Stimulated activated CD4-positive, alpha-beta T cell treated with anti-CD3 and anti-CD28 coated beads, Interleukin-1b, Interleukin-23, amount 100 ng/mL, for 4 hours (primary cell): Measurements from ENCODE around the gene TBATA.
A peak's percentile ranks its signal among the peaks of the same experiment; 100 is the strongest.

Experiments
- DNase-seq, 2 donors: peaks; one replicate each; pipeline ENCODE4 v3.0.0-alpha.2; 2020; ENCODE audit warnings: low read depth in 2 of 2

The TBATA gene, protein sequence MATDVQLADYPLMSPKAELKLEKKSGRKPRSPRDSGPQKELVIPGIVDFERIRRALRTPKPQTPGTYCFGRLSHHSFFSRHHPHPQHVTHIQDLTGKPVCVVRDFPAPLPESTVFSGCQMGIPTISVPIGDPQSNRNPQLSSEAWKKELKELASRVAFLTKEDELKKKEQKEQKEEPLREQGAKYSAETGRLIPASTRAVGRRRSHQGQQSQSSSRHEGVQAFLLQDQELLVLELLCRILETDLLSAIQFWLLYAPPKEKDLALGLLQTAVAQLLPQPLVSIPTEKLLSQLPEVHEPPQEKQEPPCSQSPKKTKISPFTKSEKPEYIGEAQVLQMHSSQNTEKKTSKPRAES

DNA sequence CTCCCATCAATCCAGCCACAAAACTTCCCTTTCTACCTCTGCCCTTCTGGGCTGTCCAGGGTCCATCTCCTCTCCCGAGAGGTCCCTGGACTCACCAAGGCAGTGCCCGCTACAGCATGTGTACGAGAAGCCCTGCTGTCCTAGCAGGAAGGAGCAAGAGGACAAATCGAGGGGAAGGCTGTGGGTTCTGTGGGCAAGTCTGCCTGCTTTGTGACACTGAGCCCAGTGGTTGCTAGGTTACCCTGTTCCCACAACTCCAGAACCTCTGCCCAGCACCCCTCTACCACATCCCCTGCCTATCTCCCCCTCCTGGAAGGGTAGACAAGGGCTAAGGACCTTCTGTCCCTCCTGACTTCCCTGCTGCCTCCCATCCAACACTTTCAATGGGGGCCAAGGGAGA, at the start of gene TBATA:
Gene TBATA (minus strand): TSS at position 188 of the 400 bp plus-strand sequence. CDS start 1,998 bp downstream, outside the sequence.
- no peak for DNase-seq

DNA sequence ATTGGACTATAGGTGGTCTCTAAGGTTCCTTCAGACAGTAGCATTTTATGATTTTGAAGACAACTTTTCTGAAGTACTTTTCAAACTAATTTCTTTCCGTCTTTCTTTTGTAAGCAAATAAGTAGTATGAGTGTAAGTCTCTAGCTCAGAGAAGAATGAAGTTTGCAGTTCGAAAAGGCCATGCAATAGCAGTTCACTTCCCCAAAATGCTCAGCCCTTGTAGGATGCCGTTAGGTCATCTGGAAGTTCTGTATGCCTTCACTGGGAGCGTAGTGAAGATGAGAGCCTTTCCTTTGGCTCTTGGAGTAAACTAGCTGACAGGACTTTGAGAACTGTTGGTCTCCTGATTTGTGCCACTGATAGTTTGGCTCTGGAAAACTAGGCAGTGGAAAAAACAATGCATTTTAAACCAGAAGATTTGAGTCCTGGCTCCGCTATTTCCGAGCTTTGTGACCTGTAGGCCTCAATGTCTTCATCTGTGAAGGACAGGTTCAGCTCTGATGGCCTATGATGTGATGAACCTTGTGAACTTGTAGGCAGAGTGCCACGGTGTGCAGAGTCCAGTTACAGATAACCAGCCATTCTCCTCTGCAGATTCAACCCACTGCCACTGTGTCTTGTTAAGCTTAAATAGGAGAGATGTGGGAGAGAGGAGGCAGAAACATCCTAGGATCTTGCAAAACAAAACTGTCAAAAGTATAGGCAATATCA, 49.4 kb upstream of the TBATA start:
- no peak for DNase-seq

DNA sequence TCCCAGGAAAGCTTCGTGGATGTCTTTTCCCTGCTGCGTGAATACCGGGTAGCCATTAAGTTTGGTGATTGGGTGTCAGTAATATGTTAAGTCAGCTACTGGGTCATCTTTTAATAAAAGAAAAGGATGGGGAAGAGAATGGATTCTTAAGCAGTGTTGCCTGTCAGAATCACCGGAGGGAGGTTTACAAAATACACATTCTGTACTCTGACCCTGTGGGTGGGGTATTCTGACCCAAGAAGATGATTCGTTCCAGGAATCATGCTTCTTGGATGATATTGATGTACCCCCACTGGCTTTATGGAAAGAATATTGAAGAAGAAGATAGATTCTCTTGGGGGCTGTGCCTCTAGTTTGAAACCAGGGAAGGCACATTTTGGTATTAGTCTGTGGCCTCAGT, 48.8 kb upstream of the TBATA start:
- no peak for DNase-seq

DNA sequence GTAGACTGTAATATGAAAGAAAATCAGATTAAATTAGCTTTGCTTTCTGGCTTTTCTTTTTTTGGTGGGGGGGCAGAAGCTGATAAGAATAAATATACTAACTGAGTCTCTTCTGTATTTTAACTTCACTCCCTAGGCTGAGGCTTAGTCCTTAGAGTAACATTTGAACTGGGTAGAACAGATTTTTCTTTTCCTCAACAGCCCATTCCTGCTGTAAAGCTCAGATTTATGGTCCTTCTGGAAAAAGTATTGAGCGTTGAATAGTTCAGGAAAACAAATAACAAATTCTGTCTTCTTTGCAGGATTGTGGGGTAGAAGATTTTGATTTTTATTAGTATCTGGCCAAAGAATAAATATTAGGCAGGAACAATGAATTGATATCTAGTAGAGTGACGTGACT, 48.4 kb upstream of the TBATA start:
- no peak for DNase-seq

DNA sequence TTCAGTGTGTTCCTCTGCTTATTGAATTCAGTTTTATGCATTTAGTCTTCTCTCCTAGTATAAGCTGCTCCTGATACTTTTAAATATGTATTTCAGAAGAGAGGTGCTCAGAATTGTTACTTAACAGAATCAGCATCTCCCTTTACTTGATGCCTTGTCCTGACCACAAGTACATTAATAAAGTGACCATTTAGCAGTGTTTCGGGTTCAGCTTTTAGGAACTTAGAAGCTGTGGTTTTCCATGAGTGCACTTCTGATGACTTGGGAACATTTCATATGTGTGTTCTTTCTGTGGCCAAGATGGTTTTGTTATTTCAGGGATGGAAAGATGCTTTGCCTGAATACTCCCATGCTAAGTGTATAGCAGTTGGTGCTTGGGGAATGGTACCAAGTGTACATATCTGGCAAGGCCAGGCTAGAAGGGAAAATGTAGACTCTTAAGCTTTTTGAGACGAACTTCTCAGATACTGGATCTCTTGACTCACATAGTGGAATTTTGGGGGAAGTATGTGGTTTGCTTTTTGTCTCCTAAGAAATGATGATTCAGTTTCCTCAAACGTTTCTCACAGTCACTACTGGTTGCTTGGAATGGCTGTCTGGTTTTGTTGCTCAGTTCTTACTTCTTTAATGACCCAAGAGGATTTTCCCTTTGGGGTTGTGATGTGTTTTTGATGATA, 47.8 kb upstream of the TBATA start:
- no peak for DNase-seq

DNA sequence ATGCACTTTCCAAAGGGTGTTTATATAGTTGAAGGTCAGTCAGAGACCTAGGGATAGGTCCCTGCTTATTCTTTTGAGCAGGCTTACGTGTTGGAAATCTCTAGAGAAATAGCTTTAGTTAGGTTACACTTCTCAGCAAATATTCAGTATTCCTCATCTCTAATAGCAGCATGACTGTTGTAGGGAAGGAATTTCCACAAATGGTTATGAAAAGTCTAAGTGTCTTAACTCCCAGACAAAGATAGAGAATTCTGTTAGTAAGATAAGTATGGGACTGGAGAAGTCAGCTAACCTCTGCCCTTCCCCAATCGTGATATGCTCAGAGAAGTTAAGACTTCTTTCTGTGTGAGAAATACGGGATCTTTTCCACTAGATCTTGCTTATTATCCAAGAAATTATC, 47.0 kb upstream of the TBATA start:
- DNase-seq = no peak

DNA sequence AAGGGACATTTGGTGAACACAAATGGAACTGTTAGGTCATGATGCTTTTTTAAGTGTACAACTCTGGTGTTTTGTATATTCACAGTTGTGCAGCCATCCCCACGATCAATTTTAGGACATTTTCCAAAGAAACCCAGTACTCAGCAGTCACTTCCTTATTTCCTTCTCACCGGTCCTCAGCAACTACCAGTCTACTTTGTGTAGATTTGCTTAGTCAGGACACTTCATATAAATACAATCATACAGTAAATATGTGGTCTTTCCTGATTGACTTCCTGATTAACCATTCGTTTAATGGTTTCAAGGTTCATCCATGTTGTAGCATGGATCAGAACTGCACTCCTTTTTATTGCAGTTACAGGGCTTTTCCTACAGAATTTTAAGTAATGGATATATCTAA, 45.0 kb upstream of the TBATA start:
- no peak for DNase-seq

DNA sequence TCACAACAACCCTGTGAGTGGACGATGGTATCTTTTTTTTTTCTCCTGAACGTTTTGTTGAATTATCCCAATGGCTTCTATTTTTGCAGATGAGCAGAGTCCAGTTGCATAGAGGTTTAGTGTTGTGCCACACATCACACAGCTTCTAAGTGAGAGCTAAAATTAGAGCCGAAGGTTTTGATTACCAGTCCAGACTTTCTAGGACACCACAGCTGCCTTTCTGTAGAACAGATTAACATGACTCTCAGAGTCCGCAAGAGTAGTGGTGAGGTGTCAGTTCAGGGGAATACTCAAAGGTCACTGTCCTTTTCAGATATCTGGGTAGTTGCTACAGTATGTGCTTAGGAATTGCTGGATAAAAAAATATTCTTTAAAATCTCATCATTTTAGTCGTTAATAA, 44.4 kb upstream of the TBATA start:
- DNase-seq = no peak

DNA sequence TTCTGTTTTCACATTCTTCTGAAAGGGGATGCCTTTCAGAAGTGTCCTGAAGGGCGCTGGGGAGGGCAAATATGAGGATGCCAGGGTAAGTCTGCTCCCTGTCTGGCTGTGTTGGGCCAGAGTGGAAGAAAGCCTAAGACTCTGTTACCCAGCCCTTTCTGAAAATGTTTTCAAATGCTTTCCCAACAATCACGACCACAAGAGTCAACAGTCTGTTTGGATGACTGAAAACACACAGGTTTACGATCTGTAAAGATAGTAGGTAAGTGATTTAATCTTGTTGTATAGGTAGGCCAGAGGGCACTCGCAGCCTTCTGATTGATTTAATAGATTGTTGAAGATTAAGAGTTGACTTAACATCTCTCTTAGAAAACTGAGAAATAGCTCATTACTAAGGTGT, 43.7 kb upstream of the TBATA start:
- no peak for DNase-seq

DNA sequence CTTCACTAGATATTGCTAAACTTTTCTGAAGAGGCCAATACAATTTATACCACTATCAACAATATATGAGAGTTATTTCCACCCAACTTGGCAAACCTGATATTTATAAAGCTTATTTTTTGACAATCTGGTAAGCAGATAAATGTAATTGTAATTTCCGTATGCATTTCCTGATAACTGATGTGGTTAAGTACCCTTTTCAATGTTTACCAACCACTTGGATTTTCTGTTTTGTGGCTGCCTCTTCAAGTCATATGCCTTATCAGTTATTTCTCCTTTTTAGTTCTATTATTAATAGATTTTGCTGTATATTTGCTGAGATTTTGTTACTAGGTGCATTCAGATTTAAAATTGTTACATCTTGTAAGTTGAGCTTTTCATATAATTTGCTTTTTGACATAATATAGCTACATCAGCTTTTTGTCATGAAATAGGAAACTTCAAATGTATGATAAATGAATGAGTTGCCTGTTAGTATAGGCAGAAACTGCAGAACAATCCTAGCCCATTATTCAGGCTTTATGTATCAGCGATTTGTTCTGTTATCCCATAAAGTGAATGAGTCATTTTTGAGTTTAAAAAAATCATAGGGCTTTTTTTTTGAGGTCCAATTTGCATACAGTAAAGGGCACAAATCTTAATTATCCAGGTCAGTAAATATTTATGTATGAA, 42.0 kb upstream of the TBATA start:
- no peak for DNase-seq

DNA sequence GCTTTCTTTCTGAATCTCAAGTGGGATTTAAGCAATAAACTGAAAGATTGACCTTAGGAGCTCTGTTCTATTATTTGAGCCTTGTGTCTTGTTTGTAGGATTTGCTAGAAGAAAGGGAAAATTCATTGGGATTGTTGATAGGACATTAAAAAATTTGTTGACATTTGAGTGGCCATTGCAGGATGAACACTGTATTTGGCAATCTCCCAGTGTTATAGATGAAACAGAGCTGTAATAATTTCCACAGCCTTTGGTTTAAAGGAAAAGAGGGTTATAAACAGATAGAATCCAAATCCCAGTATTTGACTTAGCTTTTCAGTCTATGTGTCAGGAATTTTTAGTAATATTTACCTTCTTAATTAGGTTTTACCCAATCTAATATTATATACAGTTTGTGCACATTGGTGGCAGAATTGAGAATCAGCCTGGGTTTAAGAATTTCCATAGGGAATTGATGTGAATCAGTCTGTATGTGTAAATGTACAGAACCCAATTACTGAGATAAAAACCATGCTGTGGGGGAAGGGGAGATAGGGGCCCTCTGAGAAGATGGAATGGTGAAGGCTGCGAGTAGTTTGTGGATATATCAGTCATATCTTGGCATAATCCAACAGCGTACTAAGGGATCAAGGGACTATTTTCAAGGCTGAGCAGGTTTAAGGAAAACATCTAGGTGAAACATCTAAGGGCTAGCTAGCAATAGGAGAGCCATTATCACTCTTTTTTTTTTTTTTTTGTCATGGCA, 37.1 kb upstream of the TBATA start:
- no peak for DNase-seq

DNA sequence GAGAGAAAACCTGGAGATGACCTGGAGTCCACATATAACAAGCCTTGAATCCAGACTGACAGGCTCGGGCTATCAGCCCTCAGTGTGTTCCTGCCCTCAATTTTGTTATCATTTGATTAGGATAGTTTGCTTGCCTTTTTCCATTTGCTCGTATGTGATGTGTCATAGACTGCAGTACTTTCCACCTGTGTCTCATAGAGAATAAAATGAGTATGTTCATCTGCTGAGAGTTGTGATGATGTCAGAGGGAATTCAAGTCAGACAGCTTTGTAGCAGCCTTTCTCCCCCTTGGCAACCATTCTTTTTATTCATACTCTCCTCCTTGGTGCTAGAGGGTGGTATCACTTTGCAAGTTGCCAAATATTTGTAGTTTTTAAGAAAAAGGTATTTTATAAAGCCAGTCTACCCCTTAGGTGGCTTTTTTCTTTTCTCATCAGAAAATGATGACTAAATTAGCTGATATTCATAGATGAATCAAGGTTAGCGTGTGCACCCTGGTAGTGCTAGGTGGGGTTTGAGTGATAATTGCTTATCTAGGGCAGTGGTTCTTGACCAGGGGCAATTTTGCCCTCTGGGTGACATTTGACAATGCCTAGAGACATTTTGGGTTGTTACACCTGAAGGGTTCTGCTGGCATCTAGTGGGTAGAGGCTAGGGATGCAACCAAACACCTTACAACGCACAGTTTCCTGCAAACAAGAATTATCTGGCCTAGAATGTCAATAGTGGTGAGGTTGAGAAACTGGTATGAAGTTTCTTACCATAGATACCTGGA, 36.0 kb upstream of the TBATA start:
- no peak for DNase-seq

DNA sequence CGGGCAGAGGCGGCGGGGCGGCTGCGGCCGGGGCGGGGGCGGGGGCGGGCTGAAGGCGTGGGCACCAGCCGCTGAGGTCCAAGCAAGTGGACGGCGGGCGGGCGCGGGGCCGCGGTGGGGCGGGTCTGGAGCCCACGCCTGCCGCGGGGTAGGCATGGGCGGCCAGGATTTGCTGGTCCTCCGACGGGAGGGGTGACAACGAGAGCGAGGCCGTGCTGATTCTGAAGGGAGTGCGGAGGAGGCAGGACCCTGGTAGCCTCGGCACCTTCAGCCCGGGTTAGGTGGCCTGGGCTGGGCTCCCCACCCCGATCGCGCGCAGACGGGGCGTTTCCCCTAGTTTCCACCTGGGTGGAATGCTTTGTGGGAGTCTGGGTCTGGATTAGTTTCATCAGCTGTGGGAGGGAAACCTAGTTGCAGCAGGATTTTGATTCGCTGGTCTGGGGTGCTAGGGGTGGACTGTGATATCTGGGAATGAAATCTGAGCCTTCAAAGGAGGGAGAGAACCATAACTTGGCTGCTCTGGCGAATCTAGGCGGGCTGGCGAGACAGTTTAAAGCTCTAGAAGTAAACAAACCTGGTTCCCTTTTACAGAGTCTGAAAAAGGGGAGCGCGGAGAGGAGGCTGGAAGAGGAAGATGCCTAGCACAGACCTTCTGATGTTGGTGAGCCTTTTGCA, 31.2 kb upstream of the TBATA start:
- DNase-seq = peak; percentile 16 to 36

DNA sequence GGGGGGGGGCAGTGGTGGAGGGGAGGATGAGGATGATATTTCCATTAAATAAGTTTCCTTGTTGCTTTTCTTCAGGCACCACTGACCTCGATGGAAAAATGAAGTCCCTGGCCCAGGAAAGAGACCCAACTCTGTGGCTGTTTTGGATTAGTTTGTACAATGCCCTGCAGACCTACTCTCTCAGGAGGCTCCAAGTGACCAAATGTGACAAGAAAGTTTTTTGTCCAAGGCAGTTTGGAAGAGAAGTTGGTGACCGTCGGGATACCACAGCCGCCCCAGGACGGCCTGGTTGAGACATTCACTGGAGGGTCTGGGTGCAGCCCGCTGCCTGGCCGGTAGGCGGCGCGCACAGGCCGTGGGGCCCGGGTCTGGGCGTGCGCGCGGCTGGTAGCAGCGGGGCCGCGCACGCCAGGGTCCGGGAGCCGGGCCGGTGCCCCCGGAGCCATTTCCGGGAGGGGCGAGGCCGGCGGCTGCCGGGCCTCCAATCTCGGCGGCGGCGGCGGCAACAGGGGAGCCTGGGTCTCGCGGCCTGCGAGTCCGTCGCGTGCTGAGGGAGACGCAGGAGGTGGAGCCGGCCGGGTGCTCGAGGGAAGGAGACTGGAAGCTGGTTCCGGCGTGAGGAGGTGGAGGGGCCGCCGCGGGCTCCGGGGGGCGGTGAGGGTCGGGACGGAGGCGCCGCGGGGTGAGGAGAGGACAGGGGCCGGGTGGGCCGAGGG, 30.5 kb upstream of the TBATA start, which contains the start of gene SGPL1:
Gene SGPL1 (plus strand): TSS at position 445 of the 716 bp plus-strand sequence. CDS start 906 bp downstream, outside the sequence.
- DNase-seq = peak; percentile 81 to 88

DNA sequence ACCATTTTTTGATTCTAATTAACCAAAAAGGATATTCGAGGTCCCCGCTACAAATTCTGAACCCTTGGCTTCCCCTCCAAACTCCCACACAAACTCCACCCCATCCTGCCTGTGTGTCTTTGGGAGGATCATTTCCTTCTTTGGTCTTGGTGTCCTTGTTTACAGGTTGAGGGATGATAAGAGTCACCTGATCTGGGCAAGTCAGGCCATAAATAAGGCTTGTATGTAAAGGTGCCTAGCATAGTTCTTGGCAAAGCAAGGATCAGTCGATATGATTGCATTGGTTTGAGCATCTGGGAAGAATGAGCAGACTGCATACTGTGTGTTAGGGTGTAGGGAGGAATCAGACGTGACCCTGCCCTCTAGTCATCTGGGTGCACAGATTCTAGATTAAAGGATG, 28.9 kb upstream of the TBATA start:
- DNase-seq = no peak

DNA sequence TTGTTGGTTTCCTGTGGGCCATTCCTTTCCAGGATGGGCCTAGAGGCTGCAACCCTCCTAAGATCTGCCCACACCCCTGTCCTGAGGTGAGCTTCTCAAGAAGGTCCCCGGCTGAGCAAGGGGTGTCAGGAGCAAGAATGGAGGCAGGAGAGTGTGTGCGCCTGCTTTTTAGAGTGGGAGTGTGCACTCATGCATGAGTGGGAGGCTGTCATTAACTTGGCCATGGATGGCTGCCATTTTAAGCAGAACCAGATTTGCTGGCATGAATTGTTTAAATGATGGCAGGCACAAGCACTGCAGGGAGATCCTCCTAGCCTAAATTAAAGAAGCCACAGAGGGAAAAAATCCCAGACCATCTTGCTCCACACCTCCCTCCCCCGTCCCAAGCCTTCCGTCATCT, 27.6 kb upstream of the TBATA start:
- DNase-seq = no peak

DNA sequence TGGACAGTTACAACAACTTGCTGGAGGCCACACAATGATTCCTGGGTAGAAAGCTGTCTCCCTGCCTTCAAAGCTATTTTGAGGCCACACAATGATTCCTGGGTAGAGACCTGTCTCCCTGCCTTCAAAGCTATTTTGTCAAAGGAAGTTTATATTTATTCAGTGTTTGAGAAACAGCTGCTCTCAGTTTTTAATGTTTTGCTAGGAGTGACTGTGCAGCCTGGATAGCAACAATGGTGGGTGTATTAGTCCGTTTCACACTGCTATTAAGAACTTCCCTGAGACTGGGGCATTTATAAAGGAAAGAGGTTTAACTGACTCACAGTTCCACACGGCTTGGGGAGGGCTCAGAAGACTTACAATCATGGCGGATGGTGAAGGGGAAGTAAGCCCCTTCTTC, 26.7 kb upstream of the TBATA start:
- DNase-seq = no peak

DNA sequence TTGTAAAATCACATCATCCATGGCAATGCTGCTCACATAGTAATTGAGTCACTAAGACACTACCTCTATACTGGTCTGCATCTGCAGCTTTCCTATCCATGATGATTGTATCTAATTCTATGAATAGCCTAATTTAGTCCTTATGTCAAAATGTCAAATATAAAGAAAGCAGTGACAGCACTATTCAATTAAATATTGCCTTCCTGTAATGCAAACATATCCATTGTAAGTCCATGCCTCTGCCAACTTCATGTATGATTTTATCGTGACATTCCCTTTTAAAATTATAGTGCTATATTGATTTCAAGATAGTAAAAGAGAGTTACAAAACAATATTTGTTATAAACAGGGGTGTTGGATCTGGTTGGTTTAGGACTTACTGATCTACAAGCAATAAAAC, 25.8 kb upstream of the TBATA start:
- no peak for DNase-seq

DNA sequence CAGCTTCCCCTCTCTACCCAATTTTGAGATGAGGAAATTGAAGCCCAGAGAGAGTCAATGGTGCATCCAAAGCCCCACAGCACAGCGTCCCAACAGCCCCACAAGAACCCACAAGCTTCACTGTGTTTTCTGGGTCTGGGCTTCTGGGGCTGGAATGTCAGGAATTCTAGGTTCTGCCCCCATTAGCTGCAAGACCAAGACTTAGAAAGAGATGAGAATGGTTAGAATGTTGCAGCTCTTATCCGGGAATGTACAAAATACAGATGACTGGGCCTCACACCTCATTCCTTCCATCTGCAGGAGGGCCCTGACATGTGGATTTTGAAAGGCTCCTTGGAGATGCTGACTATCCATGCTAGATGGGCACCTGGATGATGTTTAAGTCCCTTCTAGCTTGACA, 24.5 kb upstream of the TBATA start:
- no peak for DNase-seq
